PC-3 (cell line): ENCODE data around the gene SCN1B.

Experiments used
- EZH2 ChIP-seq: fragments of 300-600 bp; sonication (generic); IDR thresholded peaks from one replicate; pipeline ENCODE4 v1.6.1; 2017; ENCODE audit warnings: antibody characterized with exemption, mild to moderate bottlenecking, low read length; ENCODE audit not compliant: unreplicated experiment
- EZH2phosphoT487 ChIP-seq: fragments of 300-600 bp; sonication (generic); IDR thresholded peaks from 2 replicates; pipeline ENCODE4 v1.6.1; 2018; ENCODE audit warnings: mild to moderate bottlenecking, antibody characterized with exemption, low read length, borderline replicate concordance

GRCh38 chr19:34983786-34984185 is 46.5 kb upstream of the SCN1B start:
- TF ChIP-seq EZH2phosphoT487: no peak
- TF ChIP-seq EZH2: no peak
